Glomerular endothelial cell (primary cell): Measurements from ENCODE around the gene ARID1A. TPM values are rescaled to one million over a fixed set of nuclear protein-coding genes. Genes with fewer than 3 reads are reported as not detected.

ENCODE experiments used
- DNase-seq: peaks from one replicate; pipeline ENCODE4 v3.0.0-alpha.2; 2011; ENCODE audit warnings: low read depth, low spot score; ENCODE audit errors: extremely low read depth
- total RNA-seq: library from RNA; depleted of rRNA; stranded (reverse); fragments of >200 nt; gene quantifications from 2 replicates; pipeline ENCODE4 v1.2.3, GENCODE V29; 2015

ARID1A gene
- total RNA-seq, 1 donor from 2014 or later: 67.8 TPM

GRCh38 chr1:26822737-26823395, 127.1 kb downstream of the ARID1A start:
- no peak for DNase-seq

- no peak for DNase-seq
Observed at GRCh38 chr1:26824731-26825130, 128.9 kb downstream of the ARID1A start.

GRCh38 chr1:26826261-26827105, 130.7 kb downstream of the ARID1A start, which contains the start of gene ZDHHC18:
Gene ZDHHC18, plus strand, starts transcription at chr1:26826688. Its CDS starts 117 bp downstream, at chr1:26826805.
- DNase-seq: no peak

GRCh38 chr1:26827106-26827604, 131.3 kb downstream of the ARID1A start:
- no peak for DNase-seq

- no peak for DNase-seq
Observed at GRCh38 chr1:26827663-26828062, 131.8 kb downstream of the ARID1A start.

- DNase-seq: no peak
Observed at GRCh38 chr1:26828411-26828991, 132.7 kb downstream of the ARID1A start.

- no peak for DNase-seq
Observed at GRCh38 chr1:26829184-26829911, 133.5 kb downstream of the ARID1A start.

- DNase-seq: no peak
Observed at GRCh38 chr1:26831059-26831458, 135.2 kb downstream of the ARID1A start.

Other genes with a start within 250 kb of the ARID1A start
- gene HMGN2, start 223.6 kb upstream of the ARID1A start, total RNA-seq: 218 and 234 TPM in 2 replicates
- 13.3 and 29.9 TPM in 2 replicates for gene RPS6KA1, start 166.3 kb upstream of the ARID1A start, total RNA-seq
- 6.0 and 9.5 TPM in 2 replicates for gene PIGV, start 91.9 kb downstream of the ARID1A start, total RNA-seq
- 23.2 and 24.4 TPM in 2 replicates for gene ZDHHC18, start 130.7 kb downstream of the ARID1A start, total RNA-seq
- 4.2 TPM in 1 of 2 replicates, not detected in the other for gene SFN, start 167.1 kb downstream of the ARID1A start, total RNA-seq
- gene GPN2, start 194.3 kb downstream of the ARID1A start, total RNA-seq: 9.5 TPM in 2 replicates
- gene GPATCH3, start 204.5 kb downstream of the ARID1A start, total RNA-seq: 4.4 and 7.1 TPM in 2 replicates
- gene NR0B2, start 218.0 kb downstream of the ARID1A start, total RNA-seq: not detected in 2 replicates
- 87.2 and 91.6 TPM in 2 replicates for gene NUDC, start 225.7 kb downstream of the ARID1A start, total RNA-seq